HG02852 (cell line): ENCODE measurements around the gene TMPRSS11B.
A peak's percentile ranks its signal among the peaks of the same experiment; 100 is the strongest.
"Not testable (repeated sequence)": the region's sequence is repeated elsewhere in the genome, so short reads cannot be mapped to it uniquely, and the experiment has no call there.

Experiments
- ATAC-seq: cut with Tn5 transposase; IDR thresholded peaks from one replicate; pipeline ENCODE4 v1.9.1; 2021; ENCODE audit warnings: mild to moderate bottlenecking, moderate library complexity; ENCODE audit not compliant: unreplicated experiment

The TMPRSS11B gene

GRCh38 chr4:68245594-68245993 lies at the start of gene TMPRSS11B:
Gene TMPRSS11B, minus strand, starts transcription at chr4:68245694. Its CDS starts 136 bp downstream, at chr4:68245558.
- ATAC-seq = no peak

GRCh38 chr4:68291256-68291655 lies 45.8 kb upstream of the TMPRSS11B start:
- no peak for ATAC-seq

- no peak for ATAC-seq
Observed at GRCh38 chr4:68288393-68288740, 42.9 kb upstream of the TMPRSS11B start.

- no peak for ATAC-seq
Observed at GRCh38 chr4:68287704-68288392, 42.4 kb upstream of the TMPRSS11B start.

GRCh38 chr4:68283714-68284113 lies 38.2 kb upstream of the TMPRSS11B start:
- ATAC-seq = no peak

GRCh38 chr4:68283095-68283494 lies 37.6 kb upstream of the TMPRSS11B start:
- no peak for ATAC-seq

- not testable (repeated sequence) for ATAC-seq
Observed at GRCh38 chr4:68281796-68282740, 36.6 kb upstream of the TMPRSS11B start.

- ATAC-seq = no peak
Observed at GRCh38 chr4:68278029-68278428, 32.5 kb upstream of the TMPRSS11B start.

- ATAC-seq = no peak
Observed at GRCh38 chr4:68277627-68278026, 32.1 kb upstream of the TMPRSS11B start.

- ATAC-seq = peak; percentile 53
Observed at GRCh38 chr4:68272860-68273259, 27.4 kb upstream of the TMPRSS11B start.

GRCh38 chr4:68272380-68272779 lies 26.9 kb upstream of the TMPRSS11B start:
- ATAC-seq = peak; percentile 84

- ATAC-seq = peak; percentile 55
Observed at GRCh38 chr4:68271851-68272357, 26.4 kb upstream of the TMPRSS11B start.

GRCh38 chr4:68267433-68267944 lies 22.0 kb upstream of the TMPRSS11B start:
- no peak for ATAC-seq

GRCh38 chr4:68264875-68265565 lies 19.5 kb upstream of the TMPRSS11B start:
- no peak for ATAC-seq

GRCh38 chr4:68259191-68259590 lies 13.7 kb upstream of the TMPRSS11B start:
- ATAC-seq = no peak

GRCh38 chr4:68257719-68258118 lies 12.2 kb upstream of the TMPRSS11B start:
- no peak for ATAC-seq

- ATAC-seq = no peak
Observed at GRCh38 chr4:68256284-68256683, 10.8 kb upstream of the TMPRSS11B start.

GRCh38 chr4:68250151-68250930 lies 4.8 kb upstream of the TMPRSS11B start:
- no peak for ATAC-seq

GRCh38 chr4:68249434-68249833 lies 3.9 kb upstream of the TMPRSS11B start:
- peak; percentile 88 for ATAC-seq

GRCh38 chr4:68240620-68241019 lies 4.9 kb downstream of the TMPRSS11B start:
- no peak for ATAC-seq
